HAP-1 (cell line): ENCODE results near the gene CGB7.
A peak's percentile ranks its signal among the peaks of the same experiment; 100 is the strongest.

ENCODE experiments used
- DNase-seq, 2 experiments: peaks; one replicate each; pipeline ENCODE4 v3.0.0-alpha.2; 2016 to 2020; ENCODE audit warnings: low spot score in 2 of 2
- H3K27me3 ChIP-seq: fragments of 250-450 bp; sonication (Bioruptor Pico); 2 replicates; pipeline ENCODE4 v1.5.1; 2020; ENCODE audit warnings: low read depth, mild to moderate bottlenecking, moderate library complexity
- H3K36me3 ChIP-seq: fragments of 250-450 bp; sonication (Bioruptor Pico); replicated peaks from 2 replicates; pipeline ENCODE4 v1.5.1; 2020; ENCODE audit warnings: mild to moderate bottlenecking
- H3K4me1 ChIP-seq: fragments of 250-450 bp; sonication (Bioruptor Pico); 2 replicates; pipeline ENCODE4 v1.5.1; 2020; ENCODE audit warnings: mild to moderate bottlenecking
- H3K4me3 ChIP-seq: fragments of 250-450 bp; sonication (Bioruptor Pico); 2 replicates; pipeline ENCODE4 v1.5.1; 2020; ENCODE audit warnings: mild to moderate bottlenecking, moderate library complexity
- H3K9me3 ChIP-seq: fragments of 250-450 bp; sonication (Bioruptor Pico); 2 replicates; pipeline ENCODE4 v1.5.1; 2020; ENCODE audit warnings: mild to moderate bottlenecking, moderate library complexity
- in situ Hi-C: fragments of 300-500 bp; cut with MboI; formaldehyde crosslinking; loops from 3 replicates; pipeline ENCODE4 v1.14.3; 2020; ENCODE audit warnings: low sequenced_read_pairs, inconsistent platforms, mixed read lengths

CGB7 gene

DNA sequence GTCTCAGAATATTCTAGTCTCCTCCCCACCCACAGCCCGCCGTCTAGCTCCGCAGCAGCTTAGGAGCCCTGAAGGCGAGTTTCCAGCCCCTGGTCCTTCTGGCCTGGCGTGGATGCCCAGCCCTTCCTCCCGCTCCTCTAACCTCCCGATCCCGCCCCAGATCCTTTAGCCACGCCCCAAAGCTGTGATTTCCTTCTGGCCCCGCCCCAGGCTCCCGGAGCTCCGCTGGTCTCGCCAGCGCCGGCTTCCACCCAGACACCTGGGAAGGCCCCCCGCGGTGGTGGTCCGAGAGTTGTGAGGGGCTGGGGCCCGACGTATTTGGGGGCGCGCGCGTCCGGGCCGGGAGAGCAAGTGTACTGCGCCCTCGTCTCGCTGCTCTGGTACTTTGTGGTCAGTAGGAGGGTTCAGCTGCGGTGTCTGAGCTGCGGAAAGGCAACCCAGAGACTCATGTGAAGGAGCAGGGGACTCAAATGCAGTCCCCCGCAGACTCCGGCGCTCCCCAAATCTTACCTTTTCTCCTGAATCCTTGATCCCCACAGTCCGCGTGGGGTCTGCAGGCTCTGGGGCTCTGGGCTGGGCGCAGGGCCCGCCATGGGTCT, at the start of gene CGB7:
Gene CGB7 (minus strand): TSS at position 114 of the 599 bp plus-strand sequence. CDS start 2,374 bp downstream, outside the sequence.
- H3K36me3 ChIP-seq, result no peaks in the 10 kb centered on the region
- peak in 1 of 2 experiments; percentile 74 for DNase-seq
- H3K27me3 ChIP-seq, result no peaks in the 10 kb centered on the region
- peak within 1 kb of the TSS; percentile 54 for H3K4me3 ChIP-seq
- H3K9me3 ChIP-seq, result no peaks in the 10 kb centered on the region
- in situ Hi-C loops, result no loop called here
- H3K4me1 ChIP-seq, result peaks cover 4% of the 10 kb centered on the region

- H3K4me3 ChIP-seq, result no peak overlapping the region
- in situ Hi-C loops, result no loop called here
- no peaks in the 10 kb centered on the region for H3K9me3 ChIP-seq
- H3K4me1 ChIP-seq, result no peaks in the 10 kb centered on the region
- DNase-seq, result peak in 1 of 2 experiments; percentile 82
- H3K36me3 ChIP-seq, result peaks cover 73% of the 10 kb centered on the region
- H3K27me3 ChIP-seq, result no peaks in the 10 kb centered on the region
These were observed 49.1 kb upstream of the CGB7 start for GRCh38 chr19:49106648-49107135.

GRCh38 chr19:49104229-49104864, 46.8 kb upstream of the CGB7 start:
- in situ Hi-C loops, result no loop called here
- DNase-seq, result no peak
- no peaks in the 10 kb centered on the region for H3K4me1 ChIP-seq
- no peaks in the 10 kb centered on the region for H3K9me3 ChIP-seq
- H3K36me3 ChIP-seq, result peaks cover 90% of the 10 kb centered on the region
- H3K27me3 ChIP-seq, result no peaks in the 10 kb centered on the region
- no peak overlapping the region for H3K4me3 ChIP-seq

DNA sequence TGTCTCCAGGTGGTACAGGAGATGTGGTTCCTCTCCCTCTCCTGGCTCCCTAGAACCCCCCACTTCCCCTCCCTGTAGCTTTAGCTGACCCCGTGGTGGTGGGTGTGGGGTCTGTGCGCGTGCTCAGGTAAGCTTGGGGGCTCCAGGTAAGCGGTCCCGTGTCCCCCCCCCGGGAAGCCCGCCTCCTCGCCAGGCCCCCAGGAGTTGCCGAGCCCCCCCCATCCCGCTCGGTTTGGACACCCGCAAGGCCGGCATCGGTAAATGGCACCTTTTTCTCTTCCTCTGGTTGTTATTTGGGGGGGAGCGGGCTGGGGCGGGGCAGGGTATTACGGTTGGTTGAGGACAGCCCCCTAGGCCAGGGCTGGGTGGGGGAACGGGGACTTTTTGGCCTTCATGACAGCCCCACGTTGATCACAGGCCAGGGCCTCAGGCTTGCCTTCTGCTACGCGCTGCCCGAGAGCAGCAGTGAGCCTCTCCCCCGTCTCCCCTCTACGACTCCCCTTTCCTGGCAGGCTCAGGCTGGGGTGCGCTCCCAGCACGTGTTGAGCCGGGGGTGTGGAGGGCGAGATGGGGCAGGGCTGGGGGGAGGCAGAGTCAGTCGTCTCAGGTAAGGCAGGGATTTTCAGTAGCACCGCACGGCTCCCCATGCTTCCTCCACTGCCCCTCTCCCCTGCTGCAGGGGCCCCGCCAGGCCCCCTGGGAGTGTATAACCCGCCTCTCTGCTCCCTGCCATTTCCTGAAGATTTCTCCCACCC, 46.0 kb upstream of the CGB7 start:
- no peak overlapping the region for H3K4me3 ChIP-seq
- H3K36me3 ChIP-seq, result peaks cover 90% of the 10 kb centered on the region
- H3K4me1 ChIP-seq, result no peaks in the 10 kb centered on the region
- no peak for DNase-seq
- H3K27me3 ChIP-seq, result no peaks in the 10 kb centered on the region
- in situ Hi-C loops, result no loop called here
- no peaks in the 10 kb centered on the region for H3K9me3 ChIP-seq

DNA sequence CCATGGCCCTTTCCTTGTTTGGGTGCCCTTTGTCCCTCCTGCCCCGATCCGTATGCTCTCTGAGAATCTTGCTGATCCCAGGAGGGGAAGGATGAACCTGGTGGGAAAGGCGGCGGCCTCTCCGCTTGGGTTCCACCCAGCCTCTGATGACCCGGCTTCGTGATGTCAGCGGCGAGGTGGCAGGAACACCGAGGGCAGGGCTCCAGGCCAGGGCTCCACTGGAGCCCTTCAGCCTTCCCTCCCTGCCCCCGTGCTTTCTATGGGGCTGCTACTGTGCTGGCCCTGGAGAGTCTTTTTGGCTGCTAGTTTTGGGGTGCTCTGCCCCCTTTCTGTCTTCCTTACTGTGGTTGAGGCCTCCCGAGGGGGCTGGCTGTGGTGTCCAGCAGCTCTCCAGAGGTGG, 44.8 kb upstream of the CGB7 start:
- Histone ChIP-seq H3K4me3 (no peak overlapping the region), H3K36me3 (peaks cover 90% of the 10 kb centered on the region), H3K4me1 (no peaks in the 10 kb centered on the region), H3K9me3 (no peaks in the 10 kb centered on the region), H3K27me3 (no peaks in the 10 kb centered on the region)
- in situ Hi-C loops, result no loop called here
- DNase-seq, result no peak

DNA sequence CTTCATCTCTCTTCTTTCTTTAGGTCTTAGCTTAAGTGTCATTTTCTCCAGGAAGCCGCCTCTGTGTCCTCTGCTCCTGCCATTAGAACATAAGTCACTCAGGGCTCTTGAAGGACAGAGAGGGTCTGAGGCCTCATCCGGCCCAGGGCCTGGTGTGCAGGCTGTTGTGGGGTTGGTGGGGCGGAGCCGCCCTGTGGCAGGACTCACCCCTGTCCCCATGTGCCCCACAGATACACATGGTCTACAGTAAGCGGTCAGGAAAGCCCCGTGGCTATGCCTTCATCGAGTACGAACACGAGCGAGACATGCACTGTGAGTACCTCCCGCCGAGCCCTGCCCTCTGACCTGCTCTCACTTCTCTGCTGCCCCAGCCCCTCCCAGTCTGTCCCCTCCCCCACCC, 43.6 kb upstream of the CGB7 start:
- no peak overlapping the region for H3K4me3 ChIP-seq
- H3K4me1 ChIP-seq, result no peaks in the 10 kb centered on the region
- no peaks in the 10 kb centered on the region for H3K9me3 ChIP-seq
- H3K36me3 ChIP-seq, result peaks cover 90% of the 10 kb centered on the region
- in situ Hi-C loops, result no loop called here
- no peaks in the 10 kb centered on the region for H3K27me3 ChIP-seq
- no peak for DNase-seq

GRCh38 chr19:49098795-49099194, 41.2 kb upstream of the CGB7 start:
- Histone ChIP-seq H3K4me3 (no peak overlapping the region), H3K9me3 (no peaks in the 10 kb centered on the region), H3K36me3 (peaks cover 86% of the 10 kb centered on the region), H3K27me3 (no peaks in the 10 kb centered on the region), H3K4me1 (no peaks in the 10 kb centered on the region)
- no peak for DNase-seq
- in situ Hi-C loops, result loop anchor here (5.0 kb wide), 1 partner anchor 109 kb away; no protein-coding TSS in a partner anchor

- peaks cover 88% of the 10 kb centered on the region for H3K36me3 ChIP-seq
- DNase-seq, result peak; percentile 52 to 83
- in situ Hi-C loops, result loop anchor here (5.0 kb wide), 1 partner anchor 110 kb away; no protein-coding TSS in a partner anchor
These were observed 40.1 kb upstream of the CGB7 start for GRCh38 chr19:49097453-49098288.

DNA sequence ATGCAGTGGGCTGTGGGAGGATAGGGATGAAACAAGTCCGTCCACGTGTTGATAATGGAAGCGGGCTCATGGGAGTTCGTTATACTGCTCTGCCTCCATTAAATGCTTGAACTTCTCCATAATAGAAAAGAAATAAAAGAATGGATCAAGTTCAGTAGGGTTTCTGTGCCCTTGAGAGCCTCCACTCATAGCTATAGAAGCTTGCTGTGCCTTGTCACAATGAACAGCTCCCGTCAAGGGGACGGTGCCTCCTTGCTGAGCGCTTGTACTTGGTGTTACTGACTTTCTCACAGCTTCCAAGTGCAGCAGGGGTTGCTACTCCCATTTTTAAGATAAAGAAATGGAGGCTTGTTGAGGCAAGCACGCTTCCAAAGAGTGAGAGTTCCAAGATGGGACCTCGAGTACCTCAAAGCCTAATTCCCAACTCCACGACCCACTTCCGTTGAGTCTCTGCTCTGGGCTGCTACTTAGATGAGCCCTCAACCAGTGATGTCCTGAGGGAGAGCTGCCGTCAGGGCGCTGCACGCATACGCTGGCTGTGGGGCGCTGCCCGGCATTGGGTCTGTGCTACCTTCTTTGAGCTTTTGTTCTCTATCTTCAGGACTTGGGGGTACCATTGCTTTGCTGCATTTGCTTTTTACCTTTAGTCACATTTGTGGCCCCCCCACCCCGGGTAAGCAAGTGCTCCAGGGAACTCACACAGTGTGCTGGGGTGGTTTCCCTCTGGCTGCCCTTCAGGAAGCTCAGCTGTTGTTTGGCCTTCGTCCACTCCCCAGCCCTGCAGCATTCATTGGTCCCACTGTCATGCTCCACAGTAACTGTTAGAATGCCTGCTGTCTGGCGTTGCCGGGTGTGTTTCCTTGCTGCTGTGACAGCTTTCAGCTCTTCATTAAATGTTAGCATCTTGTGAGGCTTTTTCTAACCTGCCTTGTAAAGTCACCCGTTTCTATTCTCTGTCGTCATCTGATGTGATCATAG, 37.2 kb upstream of the CGB7 start:
- H3K36me3 ChIP-seq, result peaks cover 96% of the 10 kb centered on the region

More at GRCh38 chr19:49097453-49098288, 40.1 kb upstream of the CGB7 start:
- Histone ChIP-seq H3K4me1 (no peaks in the 10 kb centered on the region), H3K4me3 (no peak overlapping the region), H3K9me3 (no peaks in the 10 kb centered on the region), H3K27me3 (no peaks in the 10 kb centered on the region)

GRCh38 chr19:49092686-49093085, 35.1 kb upstream of the CGB7 start:
- no peaks in the 10 kb centered on the region for H3K27me3 ChIP-seq
- no peaks in the 10 kb centered on the region for H3K9me3 ChIP-seq
- no peak overlapping the region for H3K4me3 ChIP-seq
- H3K36me3 ChIP-seq, result peaks cover 93% of the 10 kb centered on the region
- DNase-seq, result no peak
- in situ Hi-C loops, result no loop called here
- H3K4me1 ChIP-seq, result no peaks in the 10 kb centered on the region

More for the DNA sequence above, 37.2 kb upstream of the CGB7 start:
- Histone ChIP-seq H3K9me3 (no peaks in the 10 kb centered on the region), H3K4me1 (no peaks in the 10 kb centered on the region), H3K4me3 (no peak overlapping the region), H3K27me3 (no peaks in the 10 kb centered on the region)
- DNase-seq, result no peak
- in situ Hi-C loops, result loop anchor here (5.0 kb wide), 1 partner anchor 113 kb away; no protein-coding TSS in a partner anchor

GRCh38 chr19:49091391-49092038, 34.0 kb upstream of the CGB7 start:
- no peak for DNase-seq
- H3K27me3 ChIP-seq, result no peaks in the 10 kb centered on the region
- no peaks in the 10 kb centered on the region for H3K9me3 ChIP-seq
- in situ Hi-C loops, result no loop called here
- H3K4me1 ChIP-seq, result peaks cover 3% of the 10 kb centered on the region; the same call in 1 of the 2 replicates
- peaks cover 92% of the 10 kb centered on the region for H3K36me3 ChIP-seq
- no peak overlapping the region for H3K4me3 ChIP-seq

- peaks cover 10% of the 10 kb centered on the region for H3K4me1 ChIP-seq
- no peaks in the 10 kb centered on the region; the same call in 1 of the 2 replicates for H3K9me3 ChIP-seq
- H3K36me3 ChIP-seq, result peaks cover 55% of the 10 kb centered on the region
- in situ Hi-C loops, result no loop called here
- peak overlapping the region; percentile 95 for H3K4me3 ChIP-seq
- no peak for DNase-seq
- H3K27me3 ChIP-seq, result no peaks in the 10 kb centered on the region
These were observed 28.7 kb upstream of the CGB7 start for GRCh38 chr19:49086296-49086695.
